ENCODE data around the gene UBALD1. TPM values are rescaled to one million over a fixed set of nuclear protein-coding genes. Genes with fewer than 3 reads are reported as not detected.

Gene UBALD1
- total RNA-seq, 1 donor from 2014 or later: 23.4 TPM

DNA sequence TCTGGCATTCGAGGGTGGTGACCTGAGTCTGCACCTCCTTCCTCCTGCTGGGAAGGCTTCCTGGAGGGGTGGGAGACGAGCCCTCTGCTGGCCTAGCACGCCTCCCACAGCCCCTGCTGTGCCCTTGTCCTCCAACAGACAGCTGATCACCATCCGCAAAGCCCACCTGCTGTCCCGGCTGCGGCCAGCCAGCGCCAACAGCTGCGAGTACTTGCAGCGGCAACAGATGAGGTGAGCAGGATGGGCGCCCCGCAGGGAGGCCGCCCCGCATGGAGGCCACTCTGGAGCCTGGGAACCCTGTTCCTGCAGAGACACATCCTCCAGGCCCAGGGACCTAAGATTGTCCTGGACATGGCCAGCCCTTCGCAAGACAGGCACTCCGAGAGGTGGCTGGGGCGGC, 21.6 kb downstream of the UBALD1 start:
- POLR2A ChIA-PET: no interaction called here

DNA sequence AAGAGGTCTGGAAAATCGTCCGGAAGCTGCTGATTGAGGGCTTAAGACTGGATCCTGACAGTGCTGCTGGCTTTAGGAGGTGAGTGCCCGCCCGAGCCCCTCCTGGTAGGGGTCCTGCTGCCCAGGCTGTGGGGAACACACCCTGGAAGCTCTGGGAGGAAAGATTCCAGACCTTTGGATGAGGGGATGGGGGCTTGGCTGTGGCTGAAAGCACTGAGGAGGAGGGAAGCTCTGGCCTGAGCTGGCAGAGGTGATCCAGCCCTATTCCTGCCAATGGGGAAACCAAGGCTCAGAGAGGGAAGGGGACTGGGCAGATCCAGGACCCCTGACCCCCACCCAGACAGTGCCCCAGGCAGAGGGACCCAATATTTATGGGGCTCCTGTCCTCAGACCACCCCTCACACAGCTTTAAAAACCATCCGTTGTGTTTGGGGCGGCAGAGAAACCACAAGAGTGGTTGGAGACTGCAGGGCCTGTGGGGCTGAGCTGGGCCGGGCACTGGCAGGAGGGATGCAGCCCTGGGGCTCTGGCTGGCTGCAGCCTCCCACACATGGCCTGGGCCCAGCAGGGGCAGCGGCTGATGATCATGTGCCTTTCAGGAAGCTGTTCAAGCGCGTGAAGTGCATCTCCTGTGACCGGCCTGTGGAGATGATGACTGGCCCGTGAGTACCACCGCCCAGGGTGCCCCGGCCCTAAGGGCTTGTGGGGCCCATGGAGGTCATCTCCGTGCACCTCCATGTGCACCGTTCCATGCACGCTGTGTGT, 22.8 kb downstream of the UBALD1 start:
- Mint-ChIP-seq H3K4me3 (no peak overlapping the region), H3K27ac (no peak overlapping the region), H3K9me3 (no peaks in the 10 kb centered on the region), H3K4me1 (no peaks in the 10 kb centered on the region), H3K27me3 (peaks cover 10% of the 10 kb centered on the region), H3K36me3 (ENCODE audit: low read depth) (no peaks in the 10 kb centered on the region)
- DNase-seq: no peak
- intact Hi-C loops (cut with micrococcal nuclease): no loop called here
- POLR2A ChIA-PET: no interaction called here
- no peak for ATAC-seq (ENCODE audit: low read depth)
- CTCF ChIA-PET: no interaction called here
- TF ChIP-seq, protein P1, sequence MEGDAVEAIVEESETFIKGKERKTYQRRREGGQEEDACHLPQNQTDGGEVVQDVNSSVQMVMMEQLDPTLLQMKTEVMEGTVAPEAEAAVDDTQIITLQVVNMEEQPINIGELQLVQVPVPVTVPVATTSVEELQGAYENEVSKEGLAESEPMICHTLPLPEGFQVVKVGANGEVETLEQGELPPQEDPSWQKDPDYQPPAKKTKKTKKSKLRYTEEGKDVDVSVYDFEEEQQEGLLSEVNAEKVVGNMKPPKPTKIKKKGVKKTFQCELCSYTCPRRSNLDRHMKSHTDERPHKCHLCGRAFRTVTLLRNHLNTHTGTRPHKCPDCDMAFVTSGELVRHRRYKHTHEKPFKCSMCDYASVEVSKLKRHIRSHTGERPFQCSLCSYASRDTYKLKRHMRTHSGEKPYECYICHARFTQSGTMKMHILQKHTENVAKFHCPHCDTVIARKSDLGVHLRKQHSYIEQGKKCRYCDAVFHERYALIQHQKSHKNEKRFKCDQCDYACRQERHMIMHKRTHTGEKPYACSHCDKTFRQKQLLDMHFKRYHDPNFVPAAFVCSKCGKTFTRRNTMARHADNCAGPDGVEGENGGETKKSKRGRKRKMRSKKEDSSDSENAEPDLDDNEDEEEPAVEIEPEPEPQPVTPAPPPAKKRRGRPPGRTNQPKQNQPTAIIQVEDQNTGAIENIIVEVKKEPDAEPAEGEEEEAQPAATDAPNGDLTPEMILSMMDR (IDR thresholded peaks at IDR 0.05): no peak

More for the DNA sequence above, 21.6 kb downstream of the UBALD1 start:
- H3K4me3 Mint-ChIP-seq: no peak overlapping the region
- CTCF ChIA-PET: no interaction called here
- DNase-seq (no peak), ATAC-seq (ENCODE audit: low read depth) (no peak)
- H3K36me3 Mint-ChIP-seq (ENCODE audit: low read depth): no peaks in the 10 kb centered on the region
- H3K27ac Mint-ChIP-seq: no peak overlapping the region
- intact Hi-C loops (cut with micrococcal nuclease): no loop called here
- TF ChIP-seq, protein P1 (IDR thresholded peaks at IDR 0.05): no peak
- H3K9me3 Mint-ChIP-seq: no peaks in the 10 kb centered on the region
- peaks cover 10% of the 10 kb centered on the region for H3K27me3 Mint-ChIP-seq
- no peaks in the 10 kb centered on the region for H3K4me1 Mint-ChIP-seq

DNA sequence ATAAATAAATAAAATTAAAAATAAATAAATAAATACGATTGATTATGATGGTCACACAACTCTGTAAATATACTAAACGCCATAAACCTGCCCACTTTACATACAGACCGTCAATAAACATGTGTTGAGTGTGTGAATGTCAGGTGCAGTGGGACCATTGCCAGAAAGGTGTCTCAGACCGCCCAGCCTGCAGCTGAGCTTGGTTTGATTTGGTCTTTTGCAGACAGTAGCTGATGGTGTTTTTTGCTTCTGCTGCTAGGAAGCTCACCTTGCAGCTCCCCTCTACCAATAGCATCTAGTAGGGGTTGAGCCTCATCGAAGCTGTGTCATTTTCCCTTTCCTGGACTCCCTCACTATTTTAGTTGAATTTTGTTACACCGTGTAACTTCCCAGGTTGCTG, 23.5 kb downstream of the UBALD1 start:
- H3K27ac Mint-ChIP-seq: no peak overlapping the region
- H3K36me3 Mint-ChIP-seq (ENCODE audit: low read depth): no peaks in the 10 kb centered on the region
- peaks cover 13% of the 10 kb centered on the region for H3K27me3 Mint-ChIP-seq
- ChIA-PET CTCF (interaction anchor here (0.6 kb wide), 1 partner anchor 141 kb away, joined by 3 read pairs; no protein-coding TSS in a partner anchor), POLR2A (no interaction called here)
- no peaks in the 10 kb centered on the region for H3K4me1 Mint-ChIP-seq
- intact Hi-C loops (cut with micrococcal nuclease): no loop called here
- DNase-seq (no peak), ATAC-seq (ENCODE audit: low read depth) (no peak)
- no peak overlapping the region for H3K4me3 Mint-ChIP-seq
- TF ChIP-seq, protein P1 (IDR thresholded peaks at IDR 0.05): no peak
- no peaks in the 10 kb centered on the region for H3K9me3 Mint-ChIP-seq

DNA sequence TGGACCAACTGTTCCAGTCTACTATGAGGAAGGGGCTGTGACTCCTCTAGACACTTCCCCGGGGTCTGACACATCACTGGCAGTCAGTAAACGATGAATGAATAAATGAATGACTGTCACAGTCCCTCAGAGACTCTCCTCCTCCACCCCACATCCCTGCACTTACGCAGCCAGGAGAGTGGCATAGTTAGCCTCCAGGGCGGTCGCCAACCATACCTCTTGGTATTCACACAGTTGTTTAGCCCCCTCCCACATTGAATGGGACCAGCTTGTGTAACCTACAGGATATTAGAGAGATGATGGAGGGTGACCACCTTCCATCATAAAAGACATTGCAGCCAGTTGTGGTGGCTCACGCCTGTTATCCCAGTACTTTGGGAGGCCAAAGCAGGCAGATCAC, 25.7 kb downstream of the UBALD1 start:
- TF ChIP-seq, protein P1 (IDR thresholded peaks at IDR 0.05): no peak
- Mint-ChIP-seq H3K27ac (no peak overlapping the region), H3K4me1 (peaks cover 2% of the 10 kb centered on the region), H3K4me3 (no peak overlapping the region), H3K36me3 (ENCODE audit: low read depth) (no peaks in the 10 kb centered on the region), H3K9me3 (no peaks in the 10 kb centered on the region), H3K27me3 (peaks cover 15% of the 10 kb centered on the region)
- ChIA-PET POLR2A (no interaction called here), CTCF (no interaction called here)
- ATAC-seq (ENCODE audit: low read depth): no peak
- no peak for DNase-seq
- intact Hi-C loops (cut with micrococcal nuclease): no loop called here

DNA sequence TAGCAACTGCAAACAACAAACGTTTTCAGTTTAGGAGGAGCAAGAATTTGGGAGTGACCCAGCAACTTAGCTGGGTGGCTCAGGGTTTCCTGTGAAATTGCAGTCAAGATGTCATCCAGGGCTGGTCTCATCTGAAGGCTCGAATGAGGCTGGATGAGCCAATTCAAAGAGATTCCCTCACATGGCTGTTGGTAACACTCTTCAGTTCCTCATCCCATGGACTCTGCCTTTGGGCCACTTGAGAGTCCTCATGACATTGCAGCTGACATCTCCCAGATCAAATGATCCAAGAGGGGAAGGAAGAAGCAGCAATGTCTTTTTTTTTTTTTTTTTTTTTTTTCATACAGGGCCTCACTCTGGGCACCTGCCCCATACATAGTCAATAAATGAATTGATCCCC, 26.3 kb downstream of the UBALD1 start:
- H3K27ac Mint-ChIP-seq: no peak overlapping the region
- peaks cover 2% of the 10 kb centered on the region for H3K4me1 Mint-ChIP-seq
- H3K36me3 Mint-ChIP-seq (ENCODE audit: low read depth): no peaks in the 10 kb centered on the region
- TF ChIP-seq, protein P1 (IDR thresholded peaks at IDR 0.05): no peak
- no peak for DNase-seq
- H3K27me3 Mint-ChIP-seq: peaks cover 15% of the 10 kb centered on the region
- CTCF ChIA-PET: interaction anchor here (4.8 kb wide), 1 partner anchor 81 kb away, joined by 45 read pairs; no protein-coding TSS in a partner anchor
- H3K9me3 Mint-ChIP-seq: no peaks in the 10 kb centered on the region
- POLR2A ChIA-PET: no interaction called here
- intact Hi-C loops (cut with micrococcal nuclease): no loop called here
- ATAC-seq (ENCODE audit: low read depth): no peak
- no peak overlapping the region for H3K4me3 Mint-ChIP-seq

Measured in activated B cell treated with CpG ODN at 0.5 μM for 24 hours (primary cell).